ENCODE results near the gene SEC16A.
"Not testable (repeated sequence)": the region's sequence is repeated elsewhere in the genome, so short reads cannot be mapped to it uniquely, and the experiment has no call there.

The SEC16A gene

DNA sequence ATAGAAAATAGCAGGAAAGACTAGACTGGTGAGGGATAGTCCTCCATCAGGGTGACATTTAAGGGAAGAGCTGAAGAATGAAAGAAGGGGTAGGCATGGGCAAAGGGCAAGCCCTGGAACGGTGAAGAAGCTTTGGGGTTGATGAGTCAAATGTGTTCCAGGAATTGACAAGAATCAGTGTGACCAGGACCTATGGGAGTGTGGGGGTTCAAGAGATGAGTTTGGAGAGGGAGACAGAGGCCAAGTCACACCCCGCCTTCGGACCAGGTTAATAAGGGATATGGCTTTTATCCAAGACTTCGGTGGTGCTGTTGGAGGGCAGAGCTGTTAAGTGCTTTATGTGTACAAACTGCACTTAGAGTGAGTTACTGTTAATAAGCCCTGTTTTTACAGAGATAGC lies 71.5 kb downstream of the SEC16A start:
- ChIA-PET POLR2A (interaction anchor here (0.6 to 1.0 kb wide), 2 partner anchors 23 to 38 kb away, joined by 3 to 4 read pairs; no protein-coding TSS in a partner anchor), CTCF (interaction anchor here (0.8 to 4.3 kb wide), 6 partner anchors 10 to 98 kb away, joined by 3 to 35 read pairs (median 4); partner anchors contain the start of genes DNLZ and SNAPC4)
- TF ChIP-seq, protein P1, sequence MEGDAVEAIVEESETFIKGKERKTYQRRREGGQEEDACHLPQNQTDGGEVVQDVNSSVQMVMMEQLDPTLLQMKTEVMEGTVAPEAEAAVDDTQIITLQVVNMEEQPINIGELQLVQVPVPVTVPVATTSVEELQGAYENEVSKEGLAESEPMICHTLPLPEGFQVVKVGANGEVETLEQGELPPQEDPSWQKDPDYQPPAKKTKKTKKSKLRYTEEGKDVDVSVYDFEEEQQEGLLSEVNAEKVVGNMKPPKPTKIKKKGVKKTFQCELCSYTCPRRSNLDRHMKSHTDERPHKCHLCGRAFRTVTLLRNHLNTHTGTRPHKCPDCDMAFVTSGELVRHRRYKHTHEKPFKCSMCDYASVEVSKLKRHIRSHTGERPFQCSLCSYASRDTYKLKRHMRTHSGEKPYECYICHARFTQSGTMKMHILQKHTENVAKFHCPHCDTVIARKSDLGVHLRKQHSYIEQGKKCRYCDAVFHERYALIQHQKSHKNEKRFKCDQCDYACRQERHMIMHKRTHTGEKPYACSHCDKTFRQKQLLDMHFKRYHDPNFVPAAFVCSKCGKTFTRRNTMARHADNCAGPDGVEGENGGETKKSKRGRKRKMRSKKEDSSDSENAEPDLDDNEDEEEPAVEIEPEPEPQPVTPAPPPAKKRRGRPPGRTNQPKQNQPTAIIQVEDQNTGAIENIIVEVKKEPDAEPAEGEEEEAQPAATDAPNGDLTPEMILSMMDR (IDR thresholded peaks at IDR 0.05; ENCODE audit: insufficient read depth, low read length, missing control alignments) = no peak
- no peak for DNase-seq (ENCODE audit: low read depth, low spot score)
- H3K4me3 ChIP-seq (ENCODE audit: low read depth, low read length) = peak overlapping the region; percentile 95

DNA sequence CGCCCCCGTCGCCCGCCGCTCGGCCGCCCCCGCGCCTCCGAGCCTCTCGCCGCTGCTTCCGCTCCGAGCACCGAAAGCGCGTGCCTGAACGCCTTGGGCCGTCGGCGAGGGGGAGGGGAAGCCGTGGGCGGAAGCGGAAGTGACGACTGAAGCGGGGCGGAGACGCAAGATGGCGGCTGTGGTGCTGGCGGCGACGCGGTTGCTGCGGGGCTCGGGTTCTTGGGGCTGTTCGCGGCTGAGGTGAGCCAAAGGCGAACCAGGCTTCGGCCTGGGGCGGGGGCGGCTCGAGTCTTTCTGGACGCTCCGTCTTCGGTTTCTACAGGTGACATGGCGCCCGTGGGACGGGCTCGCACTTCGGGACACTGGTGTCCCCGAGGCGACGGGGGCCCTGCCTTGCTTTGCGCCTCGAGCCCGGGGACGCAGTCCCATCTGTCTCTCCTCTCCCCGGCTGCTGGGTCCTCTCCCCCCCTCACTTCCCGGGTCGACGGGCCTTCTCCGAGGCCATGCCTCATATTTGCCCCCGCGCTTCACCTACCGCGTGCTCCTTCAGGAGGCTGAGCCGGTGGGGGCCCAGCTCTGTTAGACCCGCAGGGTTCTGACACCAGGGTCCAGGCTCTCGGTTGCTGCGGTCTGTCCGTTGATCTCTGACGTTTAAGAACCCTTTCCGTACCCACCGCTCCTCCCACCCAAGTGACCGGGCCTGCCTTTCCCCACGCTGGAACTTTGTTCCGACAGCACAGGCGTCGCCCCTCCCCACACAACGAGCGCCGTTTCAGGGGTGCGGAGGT lies 72.1 kb downstream of the SEC16A start, which contains the start of the genes ENTR1 and PMPCA:
ENTR1 (minus strand) TSS at position 115 of the 788 bp plus-strand sequence. CDS start 217 bp downstream, outside the sequence.
PMPCA (plus strand) TSS at position 159 of the 788 bp plus-strand sequence; CDS start at position 170, 11 bp downstream.
- ChIA-PET POLR2A (interaction anchor here (0.6 to 1.2 kb wide), 4 partner anchors 10 to 48 kb away, joined by 3 to 6 read pairs (median 4); no protein-coding TSS in a partner anchor), CTCF (interaction anchor here (1.0 to 4.3 kb wide), 11 partner anchors 9 to 98 kb away, joined by 3 to 41 read pairs (median 5); partner anchors contain the start of genes DNLZ and SNAPC4)
- peak; percentile 10 for DNase-seq (ENCODE audit: low read depth, low spot score)
- peak within 1 kb of the TSS; percentile 95 for H3K4me3 ChIP-seq (ENCODE audit: low read depth, low read length)
- TF ChIP-seq, protein P1 (IDR thresholded peaks at IDR 0.05; ENCODE audit: insufficient read depth, low read length, missing control alignments) = no peak

DNA sequence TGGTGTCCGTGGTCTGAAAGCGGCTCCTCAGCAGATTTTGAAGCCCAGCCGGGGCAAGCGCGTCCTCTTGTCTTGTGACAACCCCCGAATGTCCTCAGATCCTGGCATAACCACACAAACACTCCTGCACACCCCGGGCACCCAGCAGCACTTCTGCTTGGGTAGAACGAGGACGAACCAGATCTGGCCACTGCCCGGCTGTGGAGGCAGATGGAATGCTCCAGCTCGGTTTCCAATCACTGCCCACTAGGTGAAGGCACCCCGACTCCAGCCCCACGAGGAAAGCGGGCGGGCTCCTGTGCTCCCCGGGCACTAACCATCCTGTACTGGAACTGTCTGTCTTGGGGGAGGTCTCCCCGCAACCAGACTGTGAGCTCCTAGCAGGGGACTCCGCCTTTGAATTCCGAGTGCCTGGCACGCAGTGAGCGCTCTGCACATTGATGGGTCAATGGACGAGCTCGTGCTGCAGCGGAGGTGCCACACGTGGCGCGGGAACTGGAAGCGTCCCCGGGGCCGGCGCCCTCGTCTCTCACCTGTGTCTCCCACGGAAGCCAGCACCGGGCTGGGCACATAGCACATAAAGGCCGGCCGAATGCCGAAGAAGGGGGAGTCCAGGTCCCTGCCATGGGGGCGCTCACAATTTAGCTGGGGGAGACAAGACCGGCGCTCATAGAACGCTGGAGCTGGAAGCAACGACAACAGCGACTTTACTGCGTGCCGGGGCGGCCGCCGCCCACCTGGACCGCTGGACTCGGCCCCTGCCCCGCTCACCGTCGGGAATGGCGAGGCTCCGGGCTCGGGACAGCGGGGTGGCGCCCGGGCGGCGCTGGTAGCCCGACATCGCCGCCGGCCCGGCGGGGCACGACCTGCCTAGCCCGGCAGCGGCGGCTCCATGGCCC lies 73.0 kb downstream of the SEC16A start:
- peak overlapping the region; percentile 95 for H3K4me3 ChIP-seq (ENCODE audit: low read depth, low read length)
- ChIA-PET POLR2A (interaction anchor here (1.2 kb wide), 2 partner anchors 9 to 47 kb away, joined by 4 to 6 read pairs; no protein-coding TSS in a partner anchor), CTCF (interaction anchor here (0.6 to 3.5 kb wide), 9 partner anchors 10 to 97 kb away, joined by 3 to 41 read pairs (median 4); partner anchors contain the start of genes DNLZ and SNAPC4)
- TF ChIP-seq, protein P1 (IDR thresholded peaks at IDR 0.05; ENCODE audit: insufficient read depth, low read length, missing control alignments) = no peak
- no peak for DNase-seq (ENCODE audit: low read depth, low spot score)

DNA sequence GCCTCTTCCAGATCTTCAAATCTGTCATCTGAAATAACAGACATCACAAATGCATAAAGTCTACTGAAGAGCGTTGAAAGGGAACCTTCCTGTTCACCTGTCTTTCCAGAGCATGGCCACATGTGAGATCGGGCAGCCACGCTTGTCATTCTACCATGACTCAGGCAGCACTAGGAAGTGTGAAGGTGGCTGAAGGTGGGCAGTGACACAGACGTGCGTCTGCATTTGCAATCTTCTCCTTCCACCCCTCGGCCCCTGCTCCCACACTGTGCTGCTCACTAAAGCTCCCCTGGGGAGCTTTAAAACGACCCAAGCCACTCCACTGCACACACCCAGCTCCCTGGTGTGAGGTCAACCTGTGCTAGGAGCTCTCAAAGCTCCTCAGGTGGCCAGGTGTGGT lies 74.9 kb downstream of the SEC16A start:
- H3K4me3 ChIP-seq (ENCODE audit: low read depth, low read length) = no peak overlapping the region
- no peak for DNase-seq (ENCODE audit: low read depth, low spot score)
- ChIA-PET POLR2A (interaction anchor here (1.0 to 1.1 kb wide), 2 partner anchors 12 to 29 kb away, joined by 3 read pairs; no protein-coding TSS in a partner anchor), CTCF (interaction anchor here (1.0 to 3.5 kb wide), 3 partner anchors 8 to 95 kb away, joined by 3 to 41 read pairs (median 22); partner anchors contain the start of gene SNAPC4)
- TF ChIP-seq, protein P1 (IDR thresholded peaks at IDR 0.05; ENCODE audit: insufficient read depth, low read length, missing control alignments) = no peak

DNA sequence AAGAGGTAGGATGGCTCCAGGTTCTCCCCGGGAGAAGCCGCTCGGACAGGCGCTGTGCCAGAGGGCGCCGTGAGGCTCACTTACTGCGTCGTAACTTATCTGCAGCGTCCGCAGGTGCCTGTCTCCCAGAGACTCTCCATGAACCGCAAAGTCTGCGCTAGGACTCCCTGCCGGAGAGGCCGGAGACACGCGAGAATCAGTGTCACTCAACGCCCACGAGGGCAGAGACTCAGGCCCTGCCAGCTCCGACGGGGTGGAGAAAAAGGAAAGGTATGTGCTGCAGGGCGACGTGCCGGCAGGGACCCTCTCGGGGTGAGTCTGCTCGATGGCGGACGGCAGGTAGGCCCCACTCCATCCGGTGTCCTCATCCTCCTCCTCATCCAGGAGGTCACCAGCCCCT lies 75.8 kb downstream of the SEC16A start:
- DNase-seq (ENCODE audit: low read depth, low spot score); H3K4me3 ChIP-seq (ENCODE audit: low read depth, low read length); POLR2A ChIA-PET: not testable (repeated sequence)
- CTCF ChIA-PET = interaction anchor here (3.5 kb wide), 1 partner anchor 94 kb away, joined by 22 read pairs; no protein-coding TSS in a partner anchor

DNA sequence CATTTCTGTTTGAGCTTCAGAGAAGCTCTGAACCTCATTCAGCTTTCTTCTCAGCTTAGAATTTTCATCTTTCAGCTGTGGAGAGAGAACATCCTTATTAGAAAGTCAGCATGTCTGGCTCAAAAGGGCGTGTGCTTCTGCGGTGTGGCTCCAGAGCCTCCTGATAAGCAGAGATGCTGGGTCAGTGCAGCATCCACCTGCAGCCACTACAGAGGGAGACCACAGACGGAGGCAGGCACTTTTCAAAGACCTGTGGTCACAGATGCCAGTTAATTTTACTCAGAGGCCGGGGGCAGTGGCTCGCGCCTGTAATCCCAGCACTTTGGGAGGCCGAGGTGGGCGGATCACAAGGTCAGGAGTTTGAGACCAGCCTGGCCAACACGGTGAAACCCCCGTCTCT lies 76.9 kb downstream of the SEC16A start:
- POLR2A ChIA-PET; CTCF ChIA-PET; DNase-seq (ENCODE audit: low read depth, low spot score); H3K4me3 ChIP-seq (ENCODE audit: low read depth, low read length): not testable (repeated sequence)
